Measurements from ENCODE around the gene AVPR2.

AVPR2 gene

GRCh38 chrX:153920546-153920945 lies 16.1 kb downstream of the AVPR2 start:
- DNase-seq: no peak

GRCh38 chrX:153921070-153921469 lies 16.6 kb downstream of the AVPR2 start:
- no peak for DNase-seq

DNA sequence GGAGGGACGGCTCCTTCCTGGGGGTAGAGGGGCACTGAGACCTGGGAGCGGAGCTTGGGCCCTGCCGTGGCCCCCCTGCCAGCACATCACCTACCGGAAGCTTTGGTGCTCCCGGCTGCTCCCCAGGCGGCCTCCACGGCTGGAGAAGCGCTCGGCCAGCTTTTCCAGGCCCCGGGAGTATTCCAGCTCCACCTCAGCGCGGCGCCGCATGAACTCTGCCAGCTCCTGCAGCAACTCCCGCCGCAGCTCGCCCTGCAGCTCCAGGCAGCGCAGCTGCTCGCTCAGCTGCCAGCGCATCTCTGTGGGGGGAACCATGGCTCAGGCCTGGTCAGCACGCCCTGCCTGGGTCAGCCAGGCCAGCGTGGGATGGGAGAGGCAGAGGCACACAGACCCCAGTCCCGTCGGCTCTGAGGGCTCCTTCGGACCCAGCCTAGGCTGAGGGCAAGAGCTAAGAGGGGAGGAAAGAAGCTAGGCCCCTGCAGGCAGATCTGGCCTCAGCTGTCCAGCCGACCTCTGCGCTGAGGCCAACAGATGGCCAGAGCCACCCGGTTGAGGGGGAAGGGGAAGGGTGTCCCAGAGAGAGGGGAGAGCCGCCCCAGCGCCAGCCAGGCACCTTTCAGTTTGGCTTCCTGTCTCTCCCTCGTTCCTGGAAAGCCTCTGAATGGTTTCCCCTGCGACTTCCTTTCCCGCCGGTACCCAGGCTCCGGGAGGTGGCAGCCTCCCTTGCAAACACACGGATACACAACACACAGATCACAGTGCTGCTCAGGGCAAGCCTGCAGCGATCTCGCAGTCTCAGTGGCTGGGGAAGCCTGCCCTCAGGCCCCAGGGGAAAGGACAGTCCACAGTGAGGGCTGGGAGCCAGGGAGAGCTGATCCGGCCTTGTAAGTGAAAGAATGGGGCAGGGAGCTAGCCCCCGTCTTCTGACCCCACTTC lies 17.3 kb downstream of the AVPR2 start:
- no peak for DNase-seq

DNA sequence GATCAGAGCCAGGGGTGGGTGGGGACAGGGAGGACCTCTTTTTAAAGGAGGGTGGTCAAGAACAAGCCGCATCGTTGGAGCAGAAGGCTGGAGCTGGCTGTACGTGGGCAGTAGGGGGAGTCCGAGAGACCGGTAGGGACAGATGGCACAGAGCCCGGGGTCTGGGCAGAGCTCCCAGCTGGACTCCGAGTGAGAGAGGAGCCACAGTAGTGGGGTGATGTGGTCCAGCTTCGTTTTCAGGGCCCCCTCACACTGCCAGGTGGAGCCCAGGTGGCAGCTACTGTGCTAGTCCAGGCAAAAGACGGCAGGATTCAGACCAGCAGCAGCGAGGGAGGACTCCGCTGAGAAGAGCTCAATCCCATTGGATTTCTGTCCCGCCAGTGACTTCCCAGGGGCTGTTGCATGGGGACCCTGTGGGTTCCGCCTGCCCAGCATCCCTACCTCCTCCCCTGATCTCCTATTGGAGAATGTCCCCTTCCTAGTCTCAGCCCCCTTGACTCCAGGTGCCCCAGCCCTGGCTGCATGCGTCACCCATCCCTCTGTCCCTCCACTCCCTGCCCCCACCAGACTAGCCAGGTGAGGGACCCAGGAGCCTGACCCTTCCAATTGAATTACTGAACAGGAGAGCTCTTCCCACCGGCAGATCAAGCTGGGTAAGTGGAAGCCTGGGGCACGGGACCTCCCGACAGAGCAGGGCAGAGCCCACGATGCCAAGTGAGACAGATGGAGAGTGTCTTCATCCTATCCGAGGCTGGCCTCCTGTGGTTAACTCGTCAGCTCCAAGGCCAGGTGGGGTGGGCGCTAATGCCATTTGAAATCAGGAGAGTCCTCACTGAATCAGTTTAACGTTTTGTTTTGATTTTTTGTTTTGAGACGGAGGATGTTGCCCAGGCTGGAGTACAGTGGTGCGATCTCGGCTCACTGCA lies 18.7 kb downstream of the AVPR2 start:
- peak; percentile 18 for DNase-seq

DNA sequence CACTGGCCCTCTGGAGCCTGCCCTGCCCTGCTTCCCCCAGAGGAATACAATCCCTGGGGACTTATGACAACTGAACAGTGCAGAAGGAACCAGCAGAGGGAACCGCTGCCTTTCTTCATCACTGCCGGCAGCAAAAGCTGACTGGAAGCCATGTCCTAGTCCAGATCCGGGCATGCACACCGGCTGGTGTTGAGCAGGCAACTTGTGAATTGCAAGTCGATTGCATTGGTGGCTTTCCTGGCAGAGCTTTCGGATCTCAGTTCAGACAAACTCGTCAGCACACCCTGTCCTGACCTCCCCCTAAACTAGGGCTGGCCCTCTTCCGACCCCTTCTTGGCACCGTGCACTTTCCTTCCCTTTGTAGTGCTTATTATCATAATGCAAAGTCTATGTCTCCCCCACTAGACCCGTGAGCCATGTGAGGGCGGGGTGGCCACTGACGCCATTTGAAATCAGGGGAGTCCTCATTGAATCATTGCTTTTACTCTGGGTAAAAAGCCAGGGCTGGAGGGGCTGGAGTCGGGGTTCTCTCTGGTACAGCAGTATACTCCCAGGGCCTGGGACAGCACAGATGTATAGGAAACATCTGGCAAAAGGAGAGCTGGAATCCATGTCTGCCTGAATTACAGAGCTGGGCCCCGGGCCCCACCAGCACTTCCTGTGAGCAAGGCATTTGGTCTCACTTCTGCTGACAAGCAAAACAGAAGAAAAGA lies 19.8 kb downstream of the AVPR2 start:
- DNase-seq: peak; percentile 60

DNA sequence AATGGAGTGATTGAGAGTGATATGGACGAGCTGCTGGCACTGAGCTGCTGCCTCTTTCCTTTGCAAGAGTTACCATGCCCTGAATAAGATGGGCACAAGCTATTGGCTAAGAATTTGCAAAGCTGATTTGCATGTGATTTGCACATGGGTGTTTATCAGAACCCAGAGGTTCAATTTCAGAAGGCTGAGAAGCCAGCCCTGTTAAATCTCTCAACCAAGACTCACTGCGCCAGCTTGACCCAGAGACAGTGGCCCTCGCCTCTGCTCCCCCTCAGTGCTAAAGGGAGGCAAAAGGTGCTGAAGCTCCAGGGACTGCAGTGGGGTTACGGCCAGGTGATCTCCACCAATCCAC lies 20.9 kb downstream of the AVPR2 start:
- no peak for DNase-seq

- DNase-seq: peak; percentile 51
Observed at GRCh38 chrX:153925739-153926551, 21.5 kb downstream of the AVPR2 start, which contains the start of gene ARHGAP4. Gene ARHGAP4 (minus strand): TSS chrX:153926264. CDS start chrX:153926202, 62 bp downstream.

GRCh38 chrX:153926552-153926857 lies 22.0 kb downstream of the AVPR2 start:
- no peak for DNase-seq

- DNase-seq: peak; percentile 95
Observed at GRCh38 chrX:153926858-153927671, 22.6 kb downstream of the AVPR2 start.

DNA sequence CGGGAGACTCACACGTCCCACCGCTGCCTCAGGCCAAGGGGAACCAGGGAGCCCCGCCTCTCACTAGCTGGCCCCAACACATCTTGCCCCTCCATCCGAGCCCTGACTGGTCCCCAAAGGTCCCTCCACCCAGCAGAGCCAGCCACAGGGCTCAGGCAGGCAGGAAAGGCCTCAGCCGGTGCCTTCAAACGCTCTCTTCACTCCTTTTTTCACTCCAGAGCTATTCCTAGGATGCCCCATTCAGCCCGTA lies 23.1 kb downstream of the AVPR2 start:
- no peak for DNase-seq

DNA sequence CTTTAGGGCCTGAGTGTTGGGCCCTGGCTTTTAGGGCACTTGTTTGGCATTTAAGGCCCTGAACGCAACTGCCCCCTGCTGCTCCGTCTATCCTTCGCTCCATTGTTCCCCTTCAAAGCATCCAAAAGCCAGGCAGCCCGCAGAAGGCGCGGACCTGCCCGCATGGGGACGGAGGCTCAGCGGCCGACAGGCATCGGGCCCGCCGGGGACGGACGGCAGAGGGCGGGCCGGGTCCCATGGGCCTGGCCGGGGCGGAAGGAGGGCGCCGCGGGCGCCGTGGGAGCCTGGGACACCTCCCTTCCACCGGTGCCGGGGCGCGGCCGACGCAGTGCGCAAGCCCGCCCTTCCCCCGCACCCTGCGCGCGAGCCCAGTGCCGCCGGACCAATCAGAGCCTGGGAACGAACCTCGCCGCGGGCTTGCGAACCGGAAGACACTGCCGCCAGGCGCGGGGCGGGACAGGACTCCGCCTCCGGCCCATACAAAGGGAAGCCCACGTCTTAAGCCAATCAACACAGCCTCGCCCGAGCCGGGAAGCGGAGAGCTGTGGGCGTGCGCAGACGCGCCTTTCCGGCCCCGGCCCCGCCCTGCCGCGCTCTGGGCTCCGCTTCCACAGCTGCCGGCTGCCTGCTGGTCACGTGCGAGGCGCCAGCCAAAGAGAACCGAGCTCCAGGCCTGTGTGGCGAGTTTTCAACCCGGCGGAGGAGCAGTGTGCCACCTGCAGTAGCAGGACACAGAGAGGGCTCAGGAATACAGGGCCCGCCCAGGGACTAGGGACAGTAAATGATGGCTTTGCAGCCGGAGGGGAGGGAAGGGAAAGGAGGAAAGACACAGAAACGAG lies 23.7 kb downstream of the AVPR2 start:
- DNase-seq: peak; percentile 94

GRCh38 chrX:153928846-153929245 lies 24.4 kb downstream of the AVPR2 start:
- peak; percentile 19 for DNase-seq

GRCh38 chrX:153929576-153929975 lies 25.1 kb downstream of the AVPR2 start:
- DNase-seq: peak; percentile 16

GRCh38 chrX:153930011-153930910 lies 25.8 kb downstream of the AVPR2 start:
- DNase-seq: no peak

GRCh38 chrX:153931151-153931550 lies 26.7 kb downstream of the AVPR2 start:
- DNase-seq: no peak

GRCh38 chrX:153931748-153932147 lies 27.3 kb downstream of the AVPR2 start:
- DNase-seq: no peak

GRCh38 chrX:153932220-153932915 lies 27.9 kb downstream of the AVPR2 start:
- DNase-seq: no peak

DNA sequence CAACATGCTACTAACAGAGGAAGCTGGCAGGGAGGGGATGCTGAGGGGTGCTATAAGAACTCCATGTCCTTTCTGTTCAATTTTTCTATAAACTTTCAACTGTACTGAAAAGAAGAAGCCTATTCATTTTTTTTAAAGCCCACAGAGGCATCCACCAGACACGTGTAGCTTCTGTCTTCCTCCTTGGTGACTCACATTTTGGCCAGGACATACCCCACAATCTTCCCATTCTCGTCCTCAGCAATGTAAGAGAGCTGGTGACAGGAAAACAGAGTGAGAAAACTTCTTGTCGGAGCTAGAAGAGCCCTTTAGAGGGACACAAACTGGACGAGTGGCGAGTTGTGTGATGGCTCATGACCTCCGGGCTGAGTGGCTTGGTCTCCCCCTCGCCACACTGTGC lies 29.3 kb downstream of the AVPR2 start:
- DNase-seq: peak; percentile 27

Measured in MV-4-11 (cell line).